GM12878 (cell line): ENCODE results near the gene LIX1L. TPM values are rescaled to one million over a fixed set of nuclear protein-coding genes. Genes with fewer than 3 reads are reported as not detected.

ENCODE experiments used
- ATAC-seq: fragments of 200-7000 bp; cut with Tn5 transposase; 3 replicates; pipeline ENCODE4 v1.9.1; 2020; ENCODE audit warnings: mild to moderate bottlenecking, moderate library complexity
- BruUV-seq: library from RNA; stranded (reverse); fragments of 400-500 nt; replicated peaks from 2 replicates; lab custom pipeline; 2021; lab: Mats Ljungman, UMichigan
- CTCF ChIA-PET: fragments of 300-600 bp; sonication (Branson Sonifier 250); formaldehyde crosslinking; extraction: SDS; loops from one replicate; lab custom pipeline; 2021; ENCODE audit warnings: inconsistent platforms; lab: Yijun Ruan, JAX
- POLR2A ChIA-PET: fragments of 350-600 bp; formaldehyde crosslinking; extraction: SDS; loops from one replicate; lab custom pipeline; 2021; ENCODE audit warnings: inconsistent platforms; lab: Charles Lee
- RAD21 ChIA-PET: fragments of 300-600 bp; sonication (Branson Sonifier 250); formaldehyde crosslinking; loops from one replicate; lab custom pipeline; 2023; ENCODE audit warnings: antibody characterized with exemption; ENCODE audit not compliant: unreplicated experiment; lab: Charles Lee
- SMC1A ChIA-PET: fragments of 300-600 bp; sonication (Branson Sonifier 250); formaldehyde crosslinking; loops from one replicate; lab custom pipeline; 2023; ENCODE audit not compliant: unreplicated experiment, uncharacterized antibody; lab: Charles Lee
- DNase-seq: peaks from one replicate; pipeline ENCODE4 v3.0.0-alpha.2; 2011; ENCODE audit warnings: low read depth, low spot score
- FAIRE-seq: peaks from 3 replicates; lab custom pipeline; 2011; peaks lifted over from hg19 to GRCh38; lab: Jason Lieb, UNC
- H2AFZ ChIP-seq: 2 replicates; pipeline ENCODE4 v1.6.0; 2011; ENCODE audit warnings: low read depth, low read length, control low read depth; ENCODE audit not compliant: control insufficient read depth
- H3K27ac ChIP-seq: 2 replicates; pipeline ENCODE4 v1.5.1; 2011; ENCODE audit warnings: control low read depth; ENCODE audit not compliant: control insufficient read depth, insufficient read depth
- H3K27me3 ChIP-seq, 2 experiments: replicated peaks in 1 of 2; 2 replicates each; pipeline versions ENCODE4 v1.6.0 to v1.6.1; 2011; ENCODE audit warnings: low read length in 1 of 2; ENCODE audit not compliant: control insufficient read depth in 2 of 2, insufficient read depth in 2 of 2
- H3K36me3 ChIP-seq, 2 experiments: 2 replicates each; pipeline ENCODE4 v1.5.1; 2011; ENCODE audit warnings: low read length in 1 of 2; ENCODE audit not compliant: control insufficient read depth in 2 of 2, insufficient read depth in 2 of 2
- H3K4me1 ChIP-seq: 2 replicates; pipeline ENCODE4 v1.6.1; 2011; ENCODE audit warnings: mild to moderate bottlenecking, low read length, moderate library complexity, mixed read lengths; ENCODE audit not compliant: control insufficient read depth, insufficient read depth
- H3K4me2 ChIP-seq: 2 replicates; pipeline ENCODE4 v1.6.0; 2011; ENCODE audit warnings: control low read depth; ENCODE audit not compliant: control insufficient read depth, insufficient read depth
- H3K4me3 ChIP-seq: fragments of 200-600 bp; sonication (generic); 2 replicates; pipeline ENCODE4 v1.5.1; 2016
- H3K79me2 ChIP-seq: 2 replicates; pipeline ENCODE4 v1.6.0; 2011; ENCODE audit warnings: low read length; ENCODE audit not compliant: control insufficient read depth, insufficient read depth
- H3K9ac ChIP-seq: 2 replicates; pipeline ENCODE4 v1.8.0; 2011; ENCODE audit warnings: low read length, control low read depth, mixed read lengths; ENCODE audit not compliant: control insufficient read depth, insufficient read depth
- H3K9me3 ChIP-seq: replicated peaks from 3 replicates; pipeline ENCODE4 v1.5.1; 2011; ENCODE audit warnings: mild to moderate bottlenecking, low read length; ENCODE audit not compliant: control insufficient read depth, insufficient read depth
- H4K20me1 ChIP-seq: 2 replicates; pipeline ENCODE4 v1.6.0; 2011; ENCODE audit not compliant: control insufficient read depth, insufficient read depth
- CHD2 ChIP-seq: IDR thresholded peaks from 2 replicates; pipeline ENCODE4 v1.6.1; 2011; ENCODE audit warnings: low read depth, low read length, improper control_type of control experiment, borderline replicate concordance
- E2F4 ChIP-seq: IDR thresholded peaks from 2 replicates; pipeline ENCODE4 v1.6.1; 2012; ENCODE audit warnings: low read depth, low read length, improper control_type of control experiment
- KDM1A ChIP-seq: fragments of 200-600 bp; sonication (generic); IDR thresholded peaks from 2 replicates; pipeline ENCODE4 v1.6.1; 2016; ENCODE audit warnings: borderline replicate concordance
- MLLT1 ChIP-seq: fragments of 450-650 bp; IDR thresholded peaks from 2 replicates; pipeline ENCODE4 v1.6.1; 2016; ENCODE audit warnings: mild to moderate bottlenecking
- NBN ChIP-seq: fragments of 450-650 bp; IDR thresholded peaks from 2 replicates; pipeline ENCODE4 v1.6.1; 2016
- NFYB ChIP-seq: IDR thresholded peaks from 2 replicates; pipeline ENCODE4 v1.6.1; 2011; ENCODE audit warnings: low read depth, mild to moderate bottlenecking, low read length, improper control_type of control experiment, moderate library complexity; ENCODE audit not compliant: insufficient read depth
- NKRF ChIP-seq: fragments of 450-650 bp; conservative IDR thresholded peaks from 2 replicates; pipeline ENCODE4 v1.6.1; 2017; ENCODE audit warnings: mild to moderate bottlenecking, moderate library complexity
- NR2F1 ChIP-seq: fragments of 450-650 bp; conservative IDR thresholded peaks from 2 replicates; pipeline ENCODE4 v1.6.1; 2017; ENCODE audit warnings: mild to moderate bottlenecking
- RCOR1 ChIP-seq: conservative IDR thresholded peaks from 2 replicates; pipeline ENCODE4 v1.6.1; 2012; ENCODE audit warnings: low read depth, low read length, improper control_type of control experiment
- RFX5 ChIP-seq: IDR thresholded peaks from 2 replicates; pipeline ENCODE4 v1.6.1; 2011; ENCODE audit warnings: low read depth, low read length, improper control_type of control experiment
- SIN3A ChIP-seq: IDR thresholded peaks from 2 replicates; pipeline ENCODE4 v1.6.1; 2012; ENCODE audit warnings: low read depth, low read length, improper control_type of control experiment
- SUPT20H ChIP-seq: IDR thresholded peaks from 2 replicates; pipeline ENCODE4 v1.6.1; 2011; ENCODE audit warnings: low read depth, mild to moderate bottlenecking, low read length, moderate library complexity, borderline replicate concordance; ENCODE audit not compliant: control insufficient read depth
- TAF1 ChIP-seq: IDR thresholded peaks from 2 replicates; pipeline ENCODE4 v1.6.1; 2011; ENCODE audit warnings: mild to moderate bottlenecking, low read depth, low read length, borderline replicate concordance
- TCF12 ChIP-seq: IDR thresholded peaks from 2 replicates; pipeline ENCODE4 v1.6.1; 2011; ENCODE audit warnings: low read depth, mild to moderate bottlenecking, low read length
- WRNIP1 ChIP-seq: IDR thresholded peaks from 2 replicates; pipeline ENCODE4 v1.6.1; 2011; ENCODE audit warnings: low read depth, low read length, improper control_type of control experiment, borderline replicate concordance
- WGBS: methylation state at CpG from one replicate; pipeline ENCODE4 v1.1.6; 2016; ENCODE audit warnings: low lambda C conversion rate; ENCODE audit not compliant: insufficient replicate concordance, insufficient coverage; ENCODE audit errors: missing lambda C conversion rate; 5-methylcytosine and 5-hydroxymethylcytosine counted together
- in situ Hi-C: fragments of 300-500 bp; cut with MboI; formaldehyde crosslinking; loops from 9 replicates; pipeline ENCODE4 v1.14.3; 2018; ENCODE audit warnings: mixed read lengths
- intact Hi-C: fragments of 100-400 bp; cut with micrococcal nuclease; formaldehyde crosslinking; loops from one replicate; pipeline ENCODE4 v1.14.2; 2022; ENCODE audit not compliant: unreplicated experiment
- polyA plus RNA-seq, 11 experiments: library from polyadenylated mRNA; depleted of rRNA in 4 of 11; unstranded in 6 of 11; stranded (reverse) in 5 of 11; fragments of >200 nt; fragmentation: Nextera tagmentation in 4 of 11; fragmentation: Illumina TruSeq in 1 of 11; extraction: Ambion mirVana in 4 of 11; extraction: Trizol in 1 of 11; gene quantifications; 1 replicate in 1 of 11; 2 replicates in 10 of 11; pipeline versions ENCODE4 v1.2.1 to v1.2.3, GENCODE V29; 2011 to 2016; ENCODE audit warnings: inconsistent platforms in 2 of 11, missing spikeins in 2 of 11, low read depth in 1 of 11
- total RNA-seq, 4 experiments: library from RNA; depleted of rRNA in 3 of 4; stranded (reverse); fragments of >200 nt in 3 of 4; fragmentation: Illumina TruSeq in 1 of 4; extraction: Trizol in 1 of 4; gene quantifications; 2 replicates each; pipeline versions ENCODE4 v1.2.1 to v1.2.3, GENCODE V29; 2013 to 2021
- TF ChIP-seq, protein P1 (sequence below): fragments of 450-650 bp; IDR thresholded peaks from 2 replicates; pipeline ENCODE4 v1.6.1; 2014; ENCODE audit warnings: mild to moderate bottlenecking

Gene LIX1L
- total and polyA plus RNA-seq, 10 of the 15 experiments (the other 5 are each of a cell fraction or from before 2014, with no cell fraction given): 5.5 to 48.2 (median 15.3) TPM

DNA sequence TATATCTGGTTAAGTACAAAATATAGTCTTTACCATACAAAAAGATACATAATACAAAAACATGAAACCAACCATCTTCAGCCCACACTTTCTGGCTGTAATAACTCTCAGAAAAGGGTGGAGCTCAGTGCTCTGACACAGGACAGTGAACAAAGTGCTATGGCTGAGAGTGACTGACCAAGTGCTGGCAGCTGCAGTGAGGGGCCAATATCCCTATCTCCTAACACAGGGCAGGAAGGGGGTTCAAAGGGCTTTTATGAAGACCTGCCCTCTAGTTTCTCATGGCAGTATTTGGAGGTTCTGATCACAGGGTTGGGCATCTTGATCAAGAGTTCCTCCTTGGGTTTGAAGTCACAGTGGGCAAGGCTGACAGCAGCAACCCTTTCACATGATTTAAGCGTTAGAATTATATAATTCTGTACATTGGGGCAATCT is 34.7 kb upstream of the LIX1L start (continued):
- TF ChIP-seq E2F4 (no peak), NFYB (no peak), WRNIP1 (no peak)
- TF ChIP-seq, protein P1, sequence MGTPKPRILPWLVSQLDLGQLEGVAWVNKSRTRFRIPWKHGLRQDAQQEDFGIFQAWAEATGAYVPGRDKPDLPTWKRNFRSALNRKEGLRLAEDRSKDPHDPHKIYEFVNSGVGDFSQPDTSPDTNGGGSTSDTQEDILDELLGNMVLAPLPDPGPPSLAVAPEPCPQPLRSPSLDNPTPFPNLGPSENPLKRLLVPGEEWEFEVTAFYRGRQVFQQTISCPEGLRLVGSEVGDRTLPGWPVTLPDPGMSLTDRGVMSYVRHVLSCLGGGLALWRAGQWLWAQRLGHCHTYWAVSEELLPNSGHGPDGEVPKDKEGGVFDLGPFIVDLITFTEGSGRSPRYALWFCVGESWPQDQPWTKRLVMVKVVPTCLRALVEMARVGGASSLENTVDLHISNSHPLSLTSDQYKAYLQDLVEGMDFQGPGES: no peak

GRCh38 chr1:145991735-145992412 is 34.1 kb upstream of the LIX1L start:
- intact Hi-C loops: no loop called here
- H3K36me3 ChIP-seq: peaks cover 0 to 3% of the 10 kb centered on the region in 2 experiments; a peak in 2 of 4 replicates
- no peak overlapping the region for H2AFZ ChIP-seq
- H3K9ac ChIP-seq: no peak overlapping the region
- H3K4me1 ChIP-seq: peaks cover 4% of the 10 kb centered on the region
- RAD21 ChIA-PET: interaction anchor here (7.4 kb wide), 1 partner anchor 13 kb away, joined by 100 read pairs; no protein-coding TSS in a partner anchor
- H4K20me1 ChIP-seq: no peaks in the 10 kb centered on the region
- SMC1A ChIA-PET: interaction anchor here (0.6 to 12.5 kb wide), 2 partner anchors 12 to 69 kb away, joined by 4 to 244 read pairs; no protein-coding TSS in a partner anchor
- H3K79me2 ChIP-seq: peaks cover 15% of the 10 kb centered on the region
- FAIRE-seq (no peak), DNase-seq (no peak), ATAC-seq (no peak)
- WGBS: 94% methylated on average over 10 of the region's 10 CpGs
- no peak overlapping the region for H3K4me3 ChIP-seq
- CTCF ChIA-PET: interaction anchor here (1.0 to 12.2 kb wide), 5 partner anchors 12 to 20 kb away, joined by 3 to 196 read pairs (median 3); no protein-coding TSS in a partner anchor
- H3K9me3 ChIP-seq: no peaks in the 10 kb centered on the region
- in situ Hi-C loops: no loop called here
- H3K4me2 ChIP-seq: no peak overlapping the region
- POLR2A ChIA-PET: interaction anchor here (1.1 to 7.2 kb wide), 3 partner anchors 9 to 28 kb away, joined by 3 to 61 read pairs (median 4); partner anchors contain the start of genes ANKRD34A and POLR3GL
- H3K27ac ChIP-seq: no peak overlapping the region
- BruUV-seq: no TSS peak
- H3K27me3 ChIP-seq: no peaks in the 10 kb centered on the region
- TF ChIP-seq SUPT20H: no peak
- no peak for TF ChIP-seq NR2F1
- no peak for TF ChIP-seq KDM1A
- TF ChIP-seq TAF1: no peak
- no peak for TF ChIP-seq CHD2
- TF ChIP-seq TCF12: no peak
- TF ChIP-seq RCOR1: no peak
- TF ChIP-seq RFX5: no peak
- TF ChIP-seq MLLT1: no peak
- no peak for TF ChIP-seq SIN3A
- TF ChIP-seq WRNIP1: no peak
- no peak for TF ChIP-seq NKRF
- no peak for TF ChIP-seq NBN
